Measurements from ENCODE around the gene LRP1B.

GRCh38 chr2:140416577-140416976 lies 1714.2 kb downstream of the LRP1B start:
- TF ChIP-seq CTCF (IDR thresholded peaks at IDR 0.05), result no peak
- TF ChIP-seq ZFX (IDR thresholded peaks at IDR 0.05; ENCODE audit: borderline replicate concordance), result no peak
